HG03108 (cell line): Measurements from ENCODE around the gene EPHA5.

Source experiments
- ATAC-seq: cut with Tn5 transposase; IDR thresholded peaks from one replicate; pipeline ENCODE4 v1.9.1; 2021; ENCODE audit warnings: moderate library complexity; ENCODE audit not compliant: unreplicated experiment

Gene EPHA5

GRCh38 chr4:65508168-65508567, 162.1 kb downstream of the EPHA5 start:
- ATAC-seq: no peak

DNA sequence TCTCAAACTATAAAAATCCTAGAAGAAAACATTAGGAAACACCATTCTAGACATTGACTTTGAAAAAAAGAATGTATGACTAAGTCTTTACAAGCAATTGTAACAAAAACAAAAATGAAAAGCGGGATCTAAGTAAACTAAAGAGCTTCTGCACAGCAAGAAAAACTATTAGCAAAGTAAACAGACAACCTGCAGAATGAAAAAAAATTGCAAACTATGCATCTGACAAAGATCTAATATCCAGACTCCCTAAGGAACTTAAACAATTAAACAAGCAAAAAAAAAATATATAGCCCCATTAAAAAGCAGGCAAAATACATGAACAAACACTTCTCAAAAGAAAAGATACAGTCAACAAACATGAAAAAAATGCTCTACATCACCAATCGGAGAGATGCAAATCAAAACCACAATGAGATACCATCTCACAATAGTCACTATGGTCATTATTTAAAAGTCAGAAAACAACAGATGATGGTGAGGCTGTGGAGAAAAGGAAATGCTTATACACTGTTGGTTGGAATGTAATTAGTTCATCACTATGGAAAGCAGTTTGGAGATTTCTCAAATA, 168.1 kb downstream of the EPHA5 start:
- no peak for ATAC-seq

DNA sequence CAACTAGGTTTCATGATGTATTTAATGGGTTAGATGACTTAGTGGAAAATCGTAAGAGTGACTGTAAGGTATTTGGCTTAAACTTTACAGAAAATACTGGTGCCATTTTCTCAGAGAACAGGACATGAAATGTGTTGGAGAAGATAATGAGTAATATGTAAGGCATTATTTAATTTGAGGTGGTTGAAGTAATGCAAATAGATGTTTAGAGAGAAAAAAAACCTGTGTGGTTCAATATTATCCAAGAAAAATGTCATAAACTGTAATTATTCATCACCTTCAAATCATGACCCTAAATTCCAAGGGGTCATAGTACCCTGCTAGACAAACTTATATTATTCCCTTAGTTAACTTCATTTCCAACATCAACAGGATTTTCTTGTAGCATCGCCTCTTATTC, 171.7 kb downstream of the EPHA5 start:
- ATAC-seq: no peak

DNA sequence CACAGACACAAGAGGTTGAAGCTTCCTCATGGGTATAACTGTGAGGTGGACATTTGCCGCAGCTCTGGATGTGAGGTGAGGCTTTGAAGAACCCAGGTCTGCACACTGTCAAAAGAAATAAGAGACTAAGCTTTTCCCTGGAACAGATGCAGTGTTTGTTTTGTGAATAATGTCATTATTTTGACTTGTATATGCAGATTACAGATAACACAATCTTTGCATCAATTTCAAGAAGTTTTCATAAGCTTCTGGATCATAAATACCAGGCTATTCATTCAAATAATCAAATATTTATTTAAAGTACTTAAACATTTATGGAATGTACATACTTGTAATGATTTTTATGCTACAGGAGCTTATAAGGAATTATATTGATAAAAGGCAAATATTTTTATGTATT, 174.8 kb downstream of the EPHA5 start:
- ATAC-seq: no peak

- no peak for ATAC-seq
Observed at GRCh38 chr4:65482410-65482809, 187.9 kb downstream of the EPHA5 start.

DNA sequence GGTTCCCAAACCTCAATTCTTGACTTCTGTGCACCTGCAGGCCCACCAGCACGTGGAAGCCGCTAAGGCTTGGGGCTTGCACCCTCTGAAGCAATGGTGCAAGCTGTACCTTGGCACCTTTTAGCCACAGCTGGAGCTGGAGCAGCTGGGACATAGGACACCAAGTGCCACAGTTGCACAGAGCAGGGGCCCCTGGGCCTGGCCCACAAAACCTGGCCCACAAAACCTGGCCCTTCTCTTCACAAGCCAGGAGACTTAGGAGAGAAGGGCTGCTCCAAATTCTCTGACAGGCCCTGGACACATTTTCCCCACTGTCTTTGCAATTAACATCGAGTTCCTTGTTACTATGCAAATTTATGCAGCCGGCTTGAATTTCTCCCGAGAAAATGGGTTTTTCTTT, 197.8 kb downstream of the EPHA5 start:
- ATAC-seq: no peak

DNA sequence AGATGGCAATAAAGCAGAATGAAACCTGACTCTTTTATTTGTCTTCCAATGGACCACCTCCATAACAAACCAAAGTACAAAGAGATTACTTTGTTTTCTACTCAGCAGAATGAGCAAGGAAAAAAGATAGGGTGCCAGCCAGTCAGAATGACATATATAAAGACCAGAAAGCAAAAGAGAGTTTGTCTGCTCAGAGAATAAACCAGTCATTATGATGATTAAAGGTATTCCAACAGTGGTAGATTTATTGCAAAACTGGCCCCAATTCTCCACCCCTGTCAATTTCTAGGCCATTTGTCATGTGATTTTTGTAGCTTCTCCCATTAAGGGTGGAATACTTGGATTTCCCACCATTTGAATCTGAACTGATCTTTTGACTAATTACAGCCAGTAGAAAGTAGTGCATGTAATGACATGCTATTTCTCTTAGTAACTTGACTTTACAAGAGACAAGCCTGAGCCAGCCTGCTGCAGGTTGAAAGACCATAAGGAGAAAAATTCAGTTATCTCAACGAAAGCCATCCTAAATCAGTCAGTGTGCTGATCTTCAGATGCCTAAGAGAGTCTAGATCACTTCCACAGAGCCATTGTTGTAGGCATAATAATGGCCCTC, 203.1 kb downstream of the EPHA5 start:
- ATAC-seq: no peak

DNA sequence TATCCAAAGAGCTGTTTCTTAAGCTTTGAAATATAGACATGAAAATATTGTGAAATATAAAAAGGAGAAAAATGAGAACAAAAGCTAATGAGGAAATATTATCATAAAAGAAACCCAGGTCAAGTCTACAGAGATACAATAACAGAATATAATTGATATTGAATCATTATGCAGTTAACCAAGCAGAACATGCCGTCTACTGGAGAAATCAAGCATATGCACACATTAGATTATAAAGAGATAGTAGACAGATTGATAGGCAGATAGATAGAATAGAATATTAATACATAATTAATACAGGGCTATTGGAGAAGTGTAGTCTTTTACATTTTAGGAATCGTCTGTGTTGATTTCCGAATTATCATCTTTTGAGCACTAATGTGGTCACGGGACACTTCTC, 208.5 kb downstream of the EPHA5 start:
- ATAC-seq: no peak

GRCh38 chr4:65457011-65457410, 213.3 kb downstream of the EPHA5 start:
- no peak for ATAC-seq

GRCh38 chr4:65456579-65456978, 213.7 kb downstream of the EPHA5 start:
- ATAC-seq: no peak

- ATAC-seq: no peak
Observed at GRCh38 chr4:65453398-65453797, 216.9 kb downstream of the EPHA5 start.

DNA sequence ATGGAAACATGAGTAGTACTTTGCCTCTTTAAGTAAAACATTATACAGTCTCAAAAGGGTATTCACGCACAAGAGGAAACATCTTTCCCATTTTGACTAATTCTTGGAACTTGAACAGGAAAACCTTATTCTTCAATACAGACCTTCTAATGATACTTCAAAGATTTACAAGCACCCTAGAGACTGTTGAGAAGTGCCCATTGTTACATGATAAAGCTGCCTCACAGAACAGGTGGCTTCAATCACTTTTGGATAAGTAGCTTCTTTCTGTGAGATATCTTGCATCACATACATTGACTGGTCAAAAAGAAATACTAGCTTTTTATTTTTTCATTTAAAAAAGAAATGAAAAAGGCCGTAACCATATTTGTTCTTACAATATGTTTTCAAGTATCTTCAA, 219.4 kb downstream of the EPHA5 start:
- no peak for ATAC-seq

DNA sequence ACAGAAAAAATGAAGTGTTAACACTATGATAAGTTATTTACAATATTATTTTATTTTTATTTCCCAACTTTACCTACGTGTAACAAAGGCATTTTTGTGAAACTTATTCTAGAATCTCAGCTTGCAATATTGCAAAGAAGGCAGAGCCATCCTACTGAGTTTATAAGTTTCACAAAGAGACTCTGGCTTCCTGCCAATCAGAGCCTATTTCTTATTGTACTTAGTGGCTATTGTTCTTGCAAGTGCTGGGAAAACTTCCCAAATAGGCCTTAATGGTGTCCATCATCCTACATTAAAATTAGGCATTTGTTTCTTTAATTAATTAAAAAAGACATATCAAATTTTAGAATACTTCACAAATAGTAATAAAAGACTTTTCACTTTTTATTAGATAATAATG, 233.2 kb downstream of the EPHA5 start:
- ATAC-seq: no peak

DNA sequence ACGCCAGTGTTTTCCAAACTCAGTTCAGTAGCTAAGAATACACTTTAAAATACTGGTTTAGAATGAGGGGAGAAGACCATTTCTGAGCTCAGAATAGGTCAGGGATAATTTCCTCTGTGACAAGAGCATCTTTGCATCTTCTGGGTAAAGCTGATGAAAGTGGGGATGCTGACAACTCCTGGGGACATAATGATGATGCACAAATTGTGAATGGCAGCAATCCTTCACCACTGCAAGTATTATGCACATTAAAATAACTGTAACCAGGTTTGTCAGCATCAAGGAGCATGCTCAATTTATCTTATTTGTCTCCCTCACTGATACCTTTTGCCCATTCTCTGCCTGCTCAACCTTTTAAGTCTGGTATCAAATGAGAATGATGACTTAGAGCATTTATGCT, 248.2 kb downstream of the EPHA5 start:
- ATAC-seq: no peak

GRCh38 chr4:65420036-65420435, 250.3 kb downstream of the EPHA5 start:
- ATAC-seq: no peak

GRCh38 chr4:65416891-65417290, 253.4 kb downstream of the EPHA5 start:
- ATAC-seq: no peak

- ATAC-seq: no peak
Observed at GRCh38 chr4:65407483-65407882, 262.8 kb downstream of the EPHA5 start.

- no peak for ATAC-seq
Observed at GRCh38 chr4:65401083-65401482, 269.2 kb downstream of the EPHA5 start.

GRCh38 chr4:65399084-65399483, 271.2 kb downstream of the EPHA5 start:
- ATAC-seq: no peak

DNA sequence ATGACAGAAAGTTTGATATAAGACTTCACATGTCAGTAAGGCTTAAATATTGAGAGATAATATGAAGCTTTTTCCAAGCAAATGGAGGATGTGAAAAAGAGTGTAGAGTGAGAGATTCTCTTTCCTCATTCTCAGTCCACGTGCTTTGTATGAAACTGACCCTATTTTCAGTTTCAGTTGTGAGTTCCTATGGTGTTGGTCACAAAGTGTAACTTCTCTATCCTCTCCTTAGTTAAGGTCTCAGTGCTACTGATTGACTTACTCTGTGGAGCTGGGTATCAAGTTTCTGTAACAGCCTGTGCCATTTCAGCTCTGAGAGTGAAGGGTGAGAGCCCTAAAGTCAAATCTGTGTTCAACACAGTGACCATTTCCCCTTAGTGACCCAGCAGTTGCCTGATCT, 277.2 kb downstream of the EPHA5 start:
- no peak for ATAC-seq

GRCh38 chr4:65392488-65392887, 277.8 kb downstream of the EPHA5 start:
- no peak for ATAC-seq

- no peak for ATAC-seq
Observed at GRCh38 chr4:65391814-65392213, 278.5 kb downstream of the EPHA5 start.

- no peak for ATAC-seq
Observed at GRCh38 chr4:65391382-65391781, 278.9 kb downstream of the EPHA5 start.
